HG03039 (cell line): ENCODE measurements around the gene GPR39.

Experiments
- ATAC-seq: cut with Tn5 transposase; IDR thresholded peaks from one replicate; pipeline ENCODE4 v1.9.1; 2021; ENCODE audit warnings: mild to moderate bottlenecking, moderate library complexity; ENCODE audit not compliant: unreplicated experiment

The GPR39 gene

DNA sequence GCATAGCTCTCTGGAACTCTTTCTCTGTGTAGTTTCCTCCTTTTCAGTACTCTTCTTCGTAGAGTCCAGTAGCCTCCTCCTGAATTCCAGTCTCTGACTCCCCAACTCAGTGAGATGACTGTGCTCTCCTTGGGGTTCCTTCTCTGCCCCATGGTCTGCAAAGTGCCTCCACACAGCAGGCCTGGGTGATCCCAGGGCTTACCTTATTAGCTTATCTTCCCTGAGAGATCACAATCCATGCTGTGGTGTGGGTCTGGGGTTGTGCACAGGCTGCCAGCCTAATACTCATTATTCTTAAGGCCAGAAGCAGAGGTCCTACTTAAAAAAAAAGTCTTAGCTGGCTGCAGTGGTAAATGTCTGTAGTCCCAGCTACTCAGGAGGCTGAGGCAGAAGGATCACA, 4.6 kb upstream of the GPR39 start:
- no peak for ATAC-seq

- ATAC-seq: no peak
Observed at GRCh38 chr2:132414081-132414480, 2.5 kb upstream of the GPR39 start.

DNA sequence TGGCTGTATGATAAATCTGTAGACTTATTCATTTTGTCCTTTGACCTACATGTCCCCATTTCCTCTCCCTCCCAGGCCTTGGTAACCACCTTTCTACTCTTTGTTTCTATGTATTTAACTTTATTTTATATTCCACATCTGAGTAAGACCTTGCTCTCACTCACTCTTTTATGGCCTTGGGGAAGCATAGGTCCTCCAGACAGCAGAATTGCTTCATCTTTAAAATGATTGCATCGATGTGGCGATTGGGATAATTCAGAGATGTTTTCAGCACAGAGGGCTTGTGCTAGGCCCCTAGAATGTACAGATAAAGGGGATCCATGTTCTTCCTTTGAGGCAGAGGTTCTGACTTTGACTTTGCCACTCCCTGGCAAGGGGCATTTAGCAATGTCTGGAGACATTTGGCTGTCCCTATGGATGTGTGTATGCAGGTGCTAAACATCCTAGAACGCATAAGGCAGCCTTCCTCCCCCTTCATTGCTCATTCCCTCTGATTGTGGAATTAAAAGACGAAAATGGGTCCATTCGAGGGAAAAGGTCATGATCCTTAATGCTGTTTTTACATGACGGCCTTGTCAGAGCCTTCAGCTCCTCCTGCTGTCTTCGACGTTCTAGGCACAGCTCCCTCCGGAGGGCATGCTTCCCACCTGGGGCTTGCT, 1.2 kb upstream of the GPR39 start:
- ATAC-seq: no peak

GRCh38 chr2:132415915-132416722, 486 bp upstream of the GPR39 start:
- no peak for ATAC-seq

- ATAC-seq: no peak
Observed at GRCh38 chr2:132417430-132418035, 928 bp downstream of the GPR39 start.

DNA sequence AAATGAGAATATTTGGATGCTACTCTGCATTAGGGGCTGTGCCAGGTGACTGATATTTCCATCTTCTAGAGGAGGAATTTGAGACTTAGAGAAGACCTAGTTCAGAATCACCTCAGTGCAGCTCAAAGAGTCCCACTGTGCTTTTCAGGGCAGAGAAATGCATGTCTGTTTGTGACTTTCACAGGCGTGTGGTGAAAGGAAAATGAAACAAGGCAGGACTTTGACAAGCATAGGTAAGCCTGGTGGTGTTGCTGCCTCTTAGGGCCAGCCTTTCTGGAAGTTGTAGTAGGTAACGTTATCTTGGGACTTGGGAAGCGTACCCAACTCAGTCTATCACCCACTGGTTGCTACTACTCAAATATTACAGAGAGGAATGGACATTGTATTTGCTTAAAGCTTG, 2.6 kb downstream of the GPR39 start:
- no peak for ATAC-seq

GRCh38 chr2:132419941-132420340, 3.3 kb downstream of the GPR39 start:
- no peak for ATAC-seq

DNA sequence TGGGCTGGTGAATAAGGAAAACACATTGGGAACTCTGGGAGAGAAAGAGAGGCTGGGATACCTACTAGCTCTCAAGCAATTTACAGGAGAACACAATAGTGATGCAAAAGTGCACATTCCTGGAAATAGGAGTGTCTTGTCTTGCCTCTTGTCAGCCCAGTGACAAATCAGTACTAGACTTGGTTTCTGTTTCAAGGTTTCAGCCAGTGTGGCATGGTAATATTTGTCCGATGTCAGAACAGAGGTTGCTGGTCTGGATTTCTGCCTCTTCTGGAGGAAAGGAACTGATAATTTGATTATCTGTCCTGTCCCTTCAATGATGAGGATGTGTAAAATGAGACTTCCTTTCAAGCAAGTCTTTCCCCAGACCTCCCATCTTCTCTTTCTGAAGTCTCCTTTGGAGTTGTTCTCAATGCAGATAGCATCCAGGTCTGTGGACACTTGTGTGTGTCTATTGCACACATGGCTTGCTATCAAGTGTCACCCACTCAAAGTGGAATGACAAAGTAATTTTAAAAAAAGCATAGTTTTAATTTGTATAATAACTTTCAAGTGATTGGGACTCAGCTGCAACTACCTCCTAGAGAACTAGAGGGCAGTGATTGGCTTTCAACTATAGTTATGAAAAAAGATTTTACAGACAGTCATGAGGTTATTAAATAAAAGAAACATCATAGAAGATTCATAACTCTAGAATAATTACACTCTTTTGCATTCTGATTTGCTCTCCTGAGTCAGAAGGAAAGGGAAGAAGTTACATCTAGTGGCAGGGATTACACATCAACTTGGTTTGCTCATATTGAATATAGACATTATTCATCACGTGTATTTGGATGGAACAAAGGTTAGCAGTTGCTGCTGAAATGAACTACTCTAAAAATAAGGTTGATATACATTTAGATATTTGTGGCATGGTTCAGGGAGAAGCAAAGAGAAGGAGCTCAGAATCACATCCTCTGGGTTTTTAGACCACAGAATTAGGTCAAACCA, 4.5 kb downstream of the GPR39 start:
- no peak for ATAC-seq

DNA sequence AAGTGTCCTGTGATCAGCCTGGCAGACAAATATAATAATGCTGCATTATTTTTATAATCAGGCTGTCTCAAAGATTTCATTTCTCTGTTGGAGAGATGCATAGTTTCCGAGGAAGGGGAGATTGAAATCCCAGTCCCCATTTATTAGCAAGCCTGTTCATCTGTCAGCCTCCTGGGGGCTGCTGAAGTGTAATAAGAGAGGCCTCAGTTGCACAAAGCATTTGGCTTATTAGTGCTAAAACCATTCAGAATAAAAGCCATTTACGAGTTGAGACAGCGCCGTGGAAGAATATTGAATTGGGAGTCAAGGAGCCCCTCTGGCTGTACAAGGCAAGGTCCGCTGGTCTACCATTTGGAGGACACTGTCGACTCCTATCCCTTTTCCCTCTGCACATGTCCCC, 6.1 kb downstream of the GPR39 start:
- ATAC-seq: no peak

GRCh38 chr2:132424526-132425121, 8.0 kb downstream of the GPR39 start:
- no peak for ATAC-seq

- no peak for ATAC-seq
Observed at GRCh38 chr2:132426033-132426432, 9.4 kb downstream of the GPR39 start.

DNA sequence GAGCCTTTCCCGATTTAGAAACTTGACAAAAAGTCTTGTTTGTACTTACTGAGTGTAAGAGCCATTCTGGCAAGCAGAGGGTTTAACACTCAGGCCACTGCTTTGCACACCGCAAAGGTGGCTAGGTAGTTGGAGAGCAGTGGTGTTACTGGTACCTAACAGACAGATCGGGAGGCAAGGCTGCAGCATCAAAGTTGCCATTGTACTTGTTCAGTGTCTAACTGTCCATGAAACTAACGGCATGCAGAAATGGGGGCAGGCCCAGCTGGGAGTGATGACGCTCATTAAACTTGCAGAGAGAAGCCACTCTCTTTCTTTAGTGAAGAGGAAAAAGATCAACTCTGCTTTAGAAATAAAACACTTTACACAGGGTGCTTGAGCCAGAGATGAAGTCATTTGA, 10.1 kb downstream of the GPR39 start:
- ATAC-seq: no peak

DNA sequence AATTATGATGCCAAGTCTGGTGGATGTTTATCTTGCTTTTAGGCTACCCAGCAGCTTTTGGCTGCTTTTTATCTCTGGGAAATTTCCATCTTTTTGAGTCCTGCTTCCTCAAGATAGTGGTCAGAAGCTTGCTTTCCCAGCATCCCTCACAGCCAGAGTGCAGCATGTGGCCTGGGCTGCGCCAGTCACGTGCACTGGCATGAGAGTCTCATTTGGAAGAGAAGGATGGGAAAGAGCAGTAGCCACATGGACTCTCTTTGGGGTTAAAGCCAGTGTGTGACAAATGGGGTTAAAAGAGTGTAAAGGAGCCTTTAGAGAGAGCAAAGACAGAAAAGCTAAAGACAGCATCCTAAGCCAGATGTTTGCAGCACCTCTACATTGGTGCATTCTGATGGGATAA, 12.7 kb downstream of the GPR39 start:
- no peak for ATAC-seq

DNA sequence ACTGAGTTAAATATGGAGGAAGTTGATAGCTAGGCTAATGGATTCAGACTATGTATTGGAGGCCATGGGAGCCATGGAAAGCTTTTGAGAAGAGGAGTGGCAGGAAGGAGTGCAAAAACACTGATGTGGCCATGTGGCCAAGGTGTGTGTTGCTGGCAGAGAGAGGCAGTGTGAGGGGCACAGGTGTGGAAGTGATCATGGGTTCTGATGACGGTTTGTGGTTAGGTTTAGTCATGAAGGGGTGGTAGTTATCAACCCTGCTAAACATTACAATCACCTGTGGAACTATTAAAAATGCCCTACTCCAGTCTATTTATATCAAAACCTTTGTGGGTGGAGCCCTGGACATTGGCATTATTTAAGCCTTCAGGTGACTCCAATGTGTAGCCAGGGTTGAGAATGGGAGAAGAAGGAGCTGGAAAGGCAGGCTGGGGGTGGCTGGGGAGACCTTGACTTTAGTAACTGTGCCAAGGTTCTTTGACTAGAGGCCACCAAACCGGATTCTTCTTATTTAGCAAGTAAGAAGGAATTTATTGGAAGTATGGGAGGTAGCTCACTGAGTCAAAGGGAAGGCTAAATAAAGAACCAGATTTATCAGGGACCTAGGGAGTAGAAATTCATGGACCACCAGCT, 13.5 kb downstream of the GPR39 start:
- no peak for ATAC-seq

DNA sequence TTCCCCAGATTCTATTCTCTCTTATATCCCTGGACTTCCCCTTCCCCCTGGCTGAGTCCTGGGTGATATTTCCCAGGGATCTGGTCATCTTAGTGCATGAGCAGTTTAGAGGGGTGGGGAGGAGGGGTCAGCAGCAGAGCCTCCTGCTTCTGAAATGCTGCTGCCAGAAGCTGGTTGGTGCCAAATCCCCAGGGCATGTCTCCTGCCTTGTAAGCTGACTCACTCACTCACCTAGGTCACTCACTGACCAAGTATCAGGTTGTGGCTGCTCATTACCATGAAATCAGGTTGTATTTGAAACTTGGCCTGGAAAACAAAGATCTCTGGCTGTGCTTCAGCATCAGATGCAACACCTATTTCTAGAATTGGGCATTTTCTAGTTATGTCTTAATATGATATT, 14.3 kb downstream of the GPR39 start:
- no peak for ATAC-seq

DNA sequence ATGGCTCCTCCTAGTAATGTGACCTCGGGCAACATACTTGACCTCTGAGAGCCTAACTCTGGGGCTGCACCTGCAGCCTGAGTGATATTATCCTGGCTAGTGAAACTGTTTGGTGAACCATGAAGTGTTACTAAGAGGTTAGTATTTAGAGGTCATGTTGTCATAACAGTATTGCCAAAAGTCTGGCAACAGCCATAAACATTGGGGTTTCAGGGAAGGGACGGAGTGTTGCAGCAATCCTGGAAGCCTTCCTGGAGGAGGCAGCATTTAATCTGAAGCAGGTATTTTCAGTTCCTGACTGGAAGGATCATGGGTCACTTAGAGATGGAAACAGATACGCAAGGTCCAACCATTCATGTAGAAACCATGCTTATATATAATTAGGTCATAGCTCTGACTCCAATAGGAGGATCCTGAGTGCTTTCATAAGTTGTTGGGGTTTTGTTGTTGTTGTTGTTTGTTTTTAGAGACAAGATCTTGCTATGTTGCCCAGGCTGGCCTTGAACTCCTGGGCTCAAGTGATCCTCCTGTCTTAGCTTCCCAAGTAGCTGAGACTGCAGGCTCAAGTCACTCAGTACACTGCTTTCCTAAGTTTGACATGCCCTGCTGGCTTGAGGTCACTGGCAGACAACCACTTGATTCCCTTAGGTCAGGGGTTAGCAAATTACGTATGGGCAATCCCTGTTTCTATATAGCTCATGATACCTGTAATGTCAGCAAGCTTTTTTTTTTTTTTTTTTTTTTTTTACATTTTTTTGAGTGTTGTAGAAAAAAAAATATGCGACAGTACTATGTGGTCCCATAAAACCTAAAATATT, 21.5 kb downstream of the GPR39 start:
- ATAC-seq: no peak

- no peak for ATAC-seq
Observed at GRCh38 chr2:132438691-132439090, 22.1 kb downstream of the GPR39 start.

GRCh38 chr2:132439703-132440398, 23.2 kb downstream of the GPR39 start:
- ATAC-seq: no peak

DNA sequence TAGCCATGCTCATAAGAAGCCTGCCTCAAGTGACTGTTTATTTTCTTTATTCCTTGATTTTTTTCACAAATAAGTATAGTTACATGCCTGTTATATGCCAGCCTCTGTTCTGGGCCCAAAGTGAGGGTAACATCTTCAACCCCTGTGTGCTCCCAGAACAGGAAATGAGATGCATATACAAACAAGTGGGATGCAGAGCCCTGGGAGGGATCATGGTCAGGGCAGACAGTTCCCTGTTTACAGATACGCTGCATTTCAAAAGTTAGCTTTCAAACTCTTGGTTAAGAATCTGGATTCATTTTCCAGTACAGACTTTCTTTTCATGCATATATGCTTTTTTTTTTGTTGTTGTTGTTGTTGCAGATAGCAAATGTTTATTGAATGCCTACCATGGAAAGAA, 24.4 kb downstream of the GPR39 start:
- no peak for ATAC-seq
